PC-3 (cell line): ENCODE data around the gene NTN5.

Experiments
- CTCF ChIP-seq: fragments of 300-600 bp; sonication (generic); conservative IDR thresholded peaks from 2 replicates; pipeline ENCODE4 v1.5.1; 2017; ENCODE audit warnings: antibody characterized with exemption, low read depth, mild to moderate bottlenecking, low read length
- EZH2 ChIP-seq: fragments of 300-600 bp; sonication (generic); IDR thresholded peaks from one replicate; pipeline ENCODE4 v1.6.1; 2017; ENCODE audit warnings: antibody characterized with exemption, mild to moderate bottlenecking, low read length; ENCODE audit not compliant: unreplicated experiment
- EZH2phosphoT487 ChIP-seq: fragments of 300-600 bp; sonication (generic); IDR thresholded peaks from 2 replicates; pipeline ENCODE4 v1.6.1; 2018; ENCODE audit warnings: mild to moderate bottlenecking, antibody characterized with exemption, low read length, borderline replicate concordance

- TF ChIP-seq CTCF (no peak), EZH2phosphoT487 (no peak), EZH2 (no peak)
Observed at GRCh38 chr19:48714759-48715675, 42.2 kb upstream of the NTN5 start.
